Keratinocyte (primary cell): ENCODE data around the gene TMEM17. TPM values are rescaled to one million over a fixed set of nuclear protein-coding genes. Genes with fewer than 3 reads are reported as not detected.

Source experiments
- DNase-seq: peaks from one replicate; pipeline ENCODE4 v3.0.0-alpha.2; 2011; ENCODE audit warnings: low read depth, missing footprints, low spot score
- FAIRE-seq: peaks from 2 replicates; lab custom pipeline; 2011; peaks lifted over from hg19 to GRCh38; lab: Jason Lieb, UNC
- H2AFZ ChIP-seq: 2 replicates; pipeline ENCODE4 v1.6.0; 2012; ENCODE audit warnings: low read length, control low read depth, inconsistent platforms; ENCODE audit not compliant: control insufficient read depth
- H3K27ac ChIP-seq: 2 replicates; pipeline ENCODE4 v1.5.1; 2011; ENCODE audit warnings: low read length; ENCODE audit not compliant: control insufficient read depth, insufficient read depth
- H3K27me3 ChIP-seq: 3 replicates; pipeline ENCODE4 v1.6.0; 2011; ENCODE audit warnings: low read length; ENCODE audit not compliant: control insufficient read depth, insufficient read depth; ENCODE audit errors: extremely low read depth
- H3K36me3 ChIP-seq, 2 experiments: 2 replicates in 1 of 2; 3 replicates in 1 of 2; pipeline ENCODE4 v1.5.1; 2011; ENCODE audit warnings: low read length in 2 of 2, mild to moderate bottlenecking in 1 of 2; ENCODE audit not compliant: control insufficient read depth in 2 of 2, insufficient read depth in 2 of 2; ENCODE audit errors: extremely low read depth in 1 of 2
- H3K4me1 ChIP-seq: 3 replicates; pipeline ENCODE4 v1.5.1; 2011; ENCODE audit warnings: low read length; ENCODE audit not compliant: control insufficient read depth, insufficient read depth; ENCODE audit errors: extremely low read depth
- H3K4me2 ChIP-seq: 3 replicates; pipeline ENCODE4 v1.6.0; 2011; ENCODE audit warnings: low read depth, low read length; ENCODE audit not compliant: control insufficient read depth, insufficient read depth; ENCODE audit errors: extremely low read depth
- H3K4me3 ChIP-seq, 3 experiments: fragments of 200-600 bp in 1 of 3; sonication (generic) in 1 of 3; 2 replicates in 2 of 3; 3 replicates in 1 of 3; pipeline ENCODE4 v1.5.1; 2011 to 2016; ENCODE audit warnings: low read length in 3 of 3, mild to moderate bottlenecking in 3 of 3, control low read depth in 2 of 3, inconsistent platforms in 1 of 3, low read depth in 1 of 3, mixed read lengths in 1 of 3, mixed run types in 1 of 3, moderate library complexity in 1 of 3; ENCODE audit not compliant: control insufficient read depth in 2 of 3, insufficient read depth in 2 of 3; ENCODE audit errors: extremely low read depth in 1 of 3
- H3K79me2 ChIP-seq: 2 replicates; pipeline ENCODE4 v1.6.0; 2012; ENCODE audit warnings: low read length; ENCODE audit not compliant: control insufficient read depth, insufficient read depth
- H3K9ac ChIP-seq: 3 replicates; pipeline ENCODE4 v1.6.0; 2011; ENCODE audit warnings: low read length; ENCODE audit not compliant: control insufficient read depth, insufficient read depth; ENCODE audit errors: extremely low read depth
- H3K9me1 ChIP-seq: 3 replicates; pipeline ENCODE4 v1.6.0; 2011; ENCODE audit warnings: low read length; ENCODE audit not compliant: control insufficient read depth, insufficient read depth; ENCODE audit errors: extremely low read depth
- H3K9me3 ChIP-seq: 2 replicates; pipeline ENCODE4 v1.5.1; 2012; ENCODE audit warnings: low read depth, low read length; ENCODE audit not compliant: control insufficient read depth
- H4K20me1 ChIP-seq: 3 replicates; pipeline ENCODE4 v1.6.0; 2011; ENCODE audit warnings: low read length; ENCODE audit not compliant: control insufficient read depth, insufficient read depth; ENCODE audit errors: extremely low read depth
- CTCF ChIP-seq, 3 experiments: IDR thresholded peaks in 1 of 3; conservative IDR thresholded peaks in 1 of 3; optimal IDR thresholded peaks in 1 of 3; 2 replicates in 2 of 3; 3 replicates in 1 of 3; pipeline versions ENCODE3 to v1.5.1; 2011; ENCODE audit warnings: low read length in 3 of 3, mild to moderate bottlenecking in 3 of 3, moderate library complexity in 2 of 3, control low read depth in 1 of 3, inconsistent platforms in 1 of 3; ENCODE audit not compliant: insufficient read depth in 2 of 3; ENCODE audit errors: extremely low read depth in 1 of 3
- EZH2 ChIP-seq: IDR thresholded peaks from one replicate; pipeline ENCODE4 v1.6.1; 2012; ENCODE audit warnings: inconsistent platforms, mild to moderate bottlenecking, low read length, moderate library complexity
- dilution Hi-C: fragments of 300-500 bp; cut with MboI; formaldehyde crosslinking; loops from one replicate; pipeline ENCODE4 v1.7.0; 2020; ENCODE audit warnings: low sequenced_read_pairs; ENCODE audit not compliant: extremely low pct_ligation_motif_present
- polyA plus RNA-seq, 5 experiments: library from polyadenylated mRNA; depleted of rRNA in 3 of 5; stranded (reverse) in 3 of 5; stranded (forward) in 1 of 5; unstranded in 1 of 5; fragments of >200 nt; gene quantifications; 1 replicate in 1 of 5; 2 replicates in 3 of 5; 3 replicates in 1 of 5; pipeline versions ENCODE4 v1.2.1 to v1.2.3, GENCODE V29; 2011 to 2012; ENCODE audit warnings: missing spikeins in 2 of 5, low read depth in 1 of 5, low replicate concordance in 1 of 5

Gene TMEM17
- polyA plus RNA-seq, 1 donor (not counting 4 experiments of a cell fraction or from before 2014, with no cell fraction given): 5.1 TPM

DNA sequence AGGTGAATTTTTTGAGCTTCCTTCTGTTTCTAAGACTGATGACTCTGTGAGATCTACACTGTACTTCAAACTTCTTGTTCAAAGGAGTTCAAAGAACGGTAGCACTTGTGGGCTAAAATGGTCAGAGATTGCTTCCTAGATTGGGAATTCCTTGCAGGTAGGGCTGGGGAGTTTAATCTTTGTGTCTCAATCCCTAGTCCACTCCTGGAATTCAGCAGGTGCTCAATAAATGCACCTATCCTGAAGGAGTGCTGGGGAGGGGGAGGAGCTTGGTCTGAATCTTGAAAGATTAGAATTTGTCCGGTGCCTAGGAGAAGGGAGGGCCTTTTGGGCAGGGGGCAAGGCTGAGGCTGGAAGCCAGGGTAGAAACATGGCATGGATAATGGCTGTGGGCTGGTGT, 34.6 kb downstream of the TMEM17 start:
- Histone ChIP-seq H3K9ac (no peak overlapping the region), H3K4me2 (no peak overlapping the region), H4K20me1 (no peaks in the 10 kb centered on the region), H3K79me2 (no peaks in the 10 kb centered on the region), H3K27ac (no peak overlapping the region), H3K36me3 (no peaks in the 10 kb centered on the region), H3K9me3 (no peaks in the 10 kb centered on the region), H3K27me3 (no peaks in the 10 kb centered on the region), H3K4me3 (no peak overlapping the region), H2AFZ (no peak overlapping the region), H3K9me1 (no peaks in the 10 kb centered on the region), H3K4me1 (peaks cover 26% of the 10 kb centered on the region)
- dilution Hi-C loops: no loop called here
- no peak for DNase-seq
- no peak for FAIRE-seq
- no peak for TF ChIP-seq CTCF (optimal IDR thresholded peaks at IDR 0.05 in 1 of 3, IDR thresholded peaks at IDR 0.05 in 1 of 3, conservative IDR thresholded peaks at IDR 0.05 in 1 of 3; ENCODE audit: extremely low read depth in 1 of 3, insufficient read depth in 2 of 3, low read length in 3 of 3)
- TF ChIP-seq EZH2: no peak

- no peak overlapping the region for H3K27ac ChIP-seq
- FAIRE-seq: no peak
Measured at GRCh38 chr2:62469548-62469947, 36.4 kb downstream of the TMEM17 start.

More at GRCh38 chr2:62469548-62469947, 36.4 kb downstream of the TMEM17 start:
- H3K4me3 ChIP-seq: no peak overlapping the region
- H3K36me3 ChIP-seq: no peaks in the 10 kb centered on the region
- no peak overlapping the region for H2AFZ ChIP-seq
- no peak for DNase-seq
- no peak overlapping the region for H3K4me2 ChIP-seq
- H3K4me1 ChIP-seq: peaks cover 15% of the 10 kb centered on the region
- no peaks in the 10 kb centered on the region for H4K20me1 ChIP-seq
- no peak overlapping the region for H3K9ac ChIP-seq
- H3K9me1 ChIP-seq: no peaks in the 10 kb centered on the region
- TF ChIP-seq CTCF (optimal IDR thresholded peaks at IDR 0.05 in 1 of 3, IDR thresholded peaks at IDR 0.05 in 1 of 3, conservative IDR thresholded peaks at IDR 0.05 in 1 of 3; ENCODE audit: extremely low read depth in 1 of 3, insufficient read depth in 2 of 3, low read length in 3 of 3) (no peak), EZH2 (no peak)
- dilution Hi-C loops: no loop called here
- no peaks in the 10 kb centered on the region for H3K9me3 ChIP-seq
- no peaks in the 10 kb centered on the region for H3K79me2 ChIP-seq
- no peaks in the 10 kb centered on the region for H3K27me3 ChIP-seq
